HEK293 (cell line): Measurements from ENCODE around the gene ANGEL1.

Experiments used
- CTCF ChIA-PET: fragments of 350-600 bp; formaldehyde crosslinking; extraction: SDS; loops from one replicate; lab custom pipeline; 2021; ENCODE audit warnings: antibody characterized with exemption; lab: Yijun Ruan, JAX
- POLR2A ChIA-PET: fragments of 300-600 bp; formaldehyde crosslinking; extraction: SDS; loops from one replicate; lab custom pipeline; 2020; ENCODE audit warnings: antibody characterized with exemption, inconsistent platforms; lab: Yijun Ruan, JAX
- H3K27ac ChIP-seq: fragments of 200-500 bp; sonication (Bioruptor generic); 2 replicates; pipeline ENCODE4 v1.5.1; 2014; ENCODE audit warnings: low read depth, low read length, control low read depth, inconsistent platforms; ENCODE audit errors: extremely low read depth
- H3K36me3 ChIP-seq, 2 experiments: fragments of 200-500 bp in 1 of 2; sonication (Bioruptor generic) in 1 of 2; 1 replicate in 1 of 2; 2 replicates in 1 of 2; pipeline ENCODE4 v1.5.1; 2014 to 2017; ENCODE audit warnings: inconsistent platforms in 2 of 2, low read length in 2 of 2; ENCODE audit not compliant: control insufficient read depth in 2 of 2, insufficient read depth in 1 of 2
- H3K4me1 ChIP-seq: fragments of 200-500 bp; sonication (Bioruptor generic); 2 replicates; pipeline ENCODE4 v1.5.1; 2014; ENCODE audit warnings: mild to moderate bottlenecking, low read length, inconsistent platforms; ENCODE audit not compliant: control insufficient read depth, insufficient read depth
- H3K4me3 ChIP-seq: 2 replicates; pipeline ENCODE4 v1.5.1; 2011; ENCODE audit warnings: low read depth, mild to moderate bottlenecking, control low read depth, low read length, moderate library complexity
- H3K9me3 ChIP-seq: fragments of 200-500 bp; sonication (Bioruptor generic); 2 replicates; pipeline ENCODE4 v1.5.1; 2014; ENCODE audit warnings: low read depth, low read length, inconsistent platforms; ENCODE audit not compliant: control insufficient read depth, insufficient read depth
- KLF1 ChIP-seq: fragments of 450-650 bp; formaldehyde crosslinking; IDR thresholded peaks from 2 replicates; pipeline ENCODE4 v1.5.1; 2016; ENCODE audit warnings: missing biosample characterization, missing genetic modification characterization
- KLF7 ChIP-seq: fragments of 450-650 bp; formaldehyde crosslinking; IDR thresholded peaks from 2 replicates; pipeline ENCODE4 v1.5.1; 2016; ENCODE audit warnings: missing biosample characterization, missing genetic modification characterization, borderline replicate concordance
- ZFP41 ChIP-seq: fragments of 450-650 bp; formaldehyde crosslinking; IDR thresholded peaks from 2 replicates; pipeline ENCODE4 v1.5.1; 2016; ENCODE audit warnings: missing biosample characterization, missing genetic modification characterization, borderline replicate concordance
- ZNF132 ChIP-seq: fragments of 450-650 bp; formaldehyde crosslinking; IDR thresholded peaks from 2 replicates; pipeline ENCODE4 v1.5.1; 2017; ENCODE audit warnings: missing biosample characterization, missing genetic modification characterization, borderline replicate concordance
- ZNF341 ChIP-seq: fragments of 450-650 bp; formaldehyde crosslinking; IDR thresholded peaks from 2 replicates; pipeline ENCODE4; 2016; ENCODE audit warnings: low read depth, missing biosample characterization, missing genetic modification characterization
- ZNF354C ChIP-seq: fragments of 450-650 bp; formaldehyde crosslinking; IDR thresholded peaks from 2 replicates; pipeline ENCODE4 v1.5.1; 2016; ENCODE audit warnings: missing biosample characterization, missing genetic modification characterization, low read depth, borderline replicate concordance
- ZNF391 ChIP-seq: fragments of 450-650 bp; formaldehyde crosslinking; IDR thresholded peaks from 2 replicates; pipeline ENCODE4 v1.5.1; 2016; ENCODE audit warnings: low read depth, missing biosample characterization, missing genetic modification characterization, borderline replicate concordance
- ZNF777 ChIP-seq: fragments of 450-650 bp; formaldehyde crosslinking; IDR thresholded peaks from 2 replicates; pipeline ENCODE4 v1.5.1; 2017; ENCODE audit warnings: missing biosample characterization, missing genetic modification characterization, borderline replicate concordance
- ZNF843 ChIP-seq: fragments of 450-650 bp; formaldehyde crosslinking; IDR thresholded peaks from 2 replicates; pipeline ENCODE4 v1.5.1; 2016; ENCODE audit warnings: missing biosample characterization, missing genetic modification characterization
- TF ChIP-seq, protein P1 (sequence below): fragments of 450-650 bp; formaldehyde crosslinking; IDR thresholded peaks from 2 replicates; pipeline ENCODE4 v1.5.1; 2016; ENCODE audit warnings: missing biosample characterization, missing genetic modification characterization
- TF ChIP-seq, protein P2 (sequence below): fragments of 450-650 bp; formaldehyde crosslinking; conservative IDR thresholded peaks from 2 replicates; pipeline ENCODE4 v1.5.1; 2016; ENCODE audit warnings: low read depth, missing biosample characterization, missing genetic modification characterization
- TF ChIP-seq, protein P3 (sequence below): fragments of 450-650 bp; formaldehyde crosslinking; IDR thresholded peaks from 2 replicates; pipeline ENCODE4 v1.5.1; 2016; ENCODE audit warnings: missing biosample characterization, missing genetic modification characterization, borderline replicate concordance
- TF ChIP-seq, protein P4 (sequence below): fragments of 450-650 bp; formaldehyde crosslinking; IDR thresholded peaks from 2 replicates; pipeline ENCODE4 v1.5.1; 2016; ENCODE audit warnings: missing biosample characterization, missing genetic modification characterization
- TF ChIP-seq, protein P5 (sequence below): fragments of 450-650 bp; formaldehyde crosslinking; IDR thresholded peaks from 2 replicates; pipeline ENCODE4 v1.5.1; 2016; ENCODE audit warnings: missing biosample characterization, missing genetic modification characterization, borderline replicate concordance
- TF ChIP-seq, protein P6 (sequence below): fragments of 450-650 bp; formaldehyde crosslinking; IDR thresholded peaks from 2 replicates; pipeline ENCODE4 v1.5.1; 2016; ENCODE audit warnings: missing biosample characterization, missing genetic modification characterization

Gene ANGEL1

DNA sequence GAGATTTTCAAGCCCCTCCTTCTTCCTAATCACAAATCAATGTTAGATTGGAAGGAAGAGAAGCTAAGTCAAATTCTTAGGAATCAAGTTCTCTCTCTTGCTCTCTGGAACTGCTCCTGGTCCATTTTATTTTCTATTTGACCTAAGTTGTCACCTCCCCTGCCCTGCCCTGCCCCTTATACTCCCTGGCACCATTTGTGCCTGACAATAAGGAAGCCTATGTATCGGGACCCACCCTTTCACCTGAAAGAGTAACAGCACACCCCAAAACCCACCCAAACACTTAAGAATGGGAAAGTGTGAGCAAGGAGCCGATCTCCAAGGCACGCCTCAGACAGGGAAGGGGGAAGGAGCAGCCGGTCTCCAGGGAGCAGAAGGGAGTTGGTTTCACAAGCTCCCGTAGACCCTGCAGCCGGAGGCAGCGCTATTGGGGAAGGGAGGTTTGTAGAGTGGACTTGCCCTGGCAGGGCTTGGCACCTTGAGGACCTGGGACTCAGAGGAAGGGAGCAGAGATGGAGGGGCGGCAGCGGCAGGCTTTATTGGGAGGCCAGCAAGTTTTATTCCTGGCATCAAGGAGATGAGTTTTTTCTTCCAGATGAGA, 15.1 kb upstream of the ANGEL1 start:
- Histone ChIP-seq H3K4me3 (no peak overlapping the region), H3K27ac (no peak overlapping the region), H3K9me3 (no peaks in the 10 kb centered on the region), H3K36me3 (no peaks in the 10 kb centered on the region), H3K4me1 (no peaks in the 10 kb centered on the region)
- TF ChIP-seq ZNF132 (tag by site-specific recombination) (no peak), KLF1 (tag by site-specific recombination) (no peak), ZNF777 (tag by site-specific recombination) (no peak), ZFP41 (tag by site-specific recombination) (no peak), ZNF354C (tag by site-specific recombination) (no peak), ZNF843 (tag by site-specific recombination) (no peak), ZNF391 (tag by site-specific recombination) (no peak), ZNF341 (no peak), KLF7 (tag by site-specific recombination) (no peak)
- TF ChIP-seq, protein P1, sequence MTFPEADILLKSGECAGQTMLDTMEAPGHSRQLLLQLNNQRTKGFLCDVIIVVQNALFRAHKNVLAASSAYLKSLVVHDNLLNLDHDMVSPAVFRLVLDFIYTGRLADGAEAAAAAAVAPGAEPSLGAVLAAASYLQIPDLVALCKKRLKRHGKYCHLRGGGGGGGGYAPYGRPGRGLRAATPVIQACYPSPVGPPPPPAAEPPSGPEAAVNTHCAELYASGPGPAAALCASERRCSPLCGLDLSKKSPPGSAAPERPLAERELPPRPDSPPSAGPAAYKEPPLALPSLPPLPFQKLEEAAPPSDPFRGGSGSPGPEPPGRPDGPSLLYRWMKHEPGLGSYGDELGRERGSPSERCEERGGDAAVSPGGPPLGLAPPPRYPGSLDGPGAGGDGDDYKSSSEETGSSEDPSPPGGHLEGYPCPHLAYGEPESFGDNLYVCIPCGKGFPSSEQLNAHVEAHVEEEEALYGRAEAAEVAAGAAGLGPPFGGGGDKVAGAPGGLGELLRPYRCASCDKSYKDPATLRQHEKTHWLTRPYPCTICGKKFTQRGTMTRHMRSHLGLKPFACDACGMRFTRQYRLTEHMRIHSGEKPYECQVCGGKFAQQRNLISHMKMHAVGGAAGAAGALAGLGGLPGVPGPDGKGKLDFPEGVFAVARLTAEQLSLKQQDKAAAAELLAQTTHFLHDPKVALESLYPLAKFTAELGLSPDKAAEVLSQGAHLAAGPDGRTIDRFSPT (tag by site-specific recombination): no peak
- TF ChIP-seq, protein P2, sequence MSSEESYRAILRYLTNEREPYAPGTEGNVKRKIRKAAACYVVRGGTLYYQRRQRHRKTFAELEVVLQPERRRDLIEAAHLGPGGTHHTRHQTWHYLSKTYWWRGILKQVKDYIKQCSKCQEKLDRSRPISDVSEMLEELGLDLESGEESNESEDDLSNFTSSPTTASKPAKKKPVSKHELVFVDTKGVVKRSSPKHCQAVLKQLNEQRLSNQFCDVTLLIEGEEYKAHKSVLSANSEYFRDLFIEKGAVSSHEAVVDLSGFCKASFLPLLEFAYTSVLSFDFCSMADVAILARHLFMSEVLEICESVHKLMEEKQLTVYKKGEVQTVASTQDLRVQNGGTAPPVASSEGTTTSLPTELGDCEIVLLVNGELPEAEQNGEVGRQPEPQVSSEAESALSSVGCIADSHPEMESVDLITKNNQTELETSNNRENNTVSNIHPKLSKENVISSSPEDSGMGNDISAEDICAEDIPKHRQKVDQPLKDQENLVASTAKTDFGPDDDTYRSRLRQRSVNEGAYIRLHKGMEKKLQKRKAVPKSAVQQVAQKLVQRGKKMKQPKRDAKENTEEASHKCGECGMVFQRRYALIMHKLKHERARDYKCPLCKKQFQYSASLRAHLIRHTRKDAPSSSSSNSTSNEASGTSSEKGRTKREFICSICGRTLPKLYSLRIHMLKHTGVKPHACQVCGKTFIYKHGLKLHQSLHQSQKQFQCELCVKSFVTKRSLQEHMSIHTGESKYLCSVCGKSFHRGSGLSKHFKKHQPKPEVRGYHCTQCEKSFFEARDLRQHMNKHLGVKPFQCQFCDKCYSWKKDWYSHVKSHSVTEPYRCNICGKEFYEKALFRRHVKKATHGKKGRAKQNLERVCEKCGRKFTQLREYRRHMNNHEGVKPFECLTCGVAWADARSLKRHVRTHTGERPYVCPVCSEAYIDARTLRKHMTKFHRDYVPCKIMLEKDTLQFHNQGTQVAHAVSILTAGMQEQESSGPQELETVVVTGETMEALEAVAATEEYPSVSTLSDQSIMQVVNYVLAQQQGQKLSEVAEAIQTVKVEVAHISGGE (tag by site-specific recombination): no peak
- TF ChIP-seq, protein P3, sequence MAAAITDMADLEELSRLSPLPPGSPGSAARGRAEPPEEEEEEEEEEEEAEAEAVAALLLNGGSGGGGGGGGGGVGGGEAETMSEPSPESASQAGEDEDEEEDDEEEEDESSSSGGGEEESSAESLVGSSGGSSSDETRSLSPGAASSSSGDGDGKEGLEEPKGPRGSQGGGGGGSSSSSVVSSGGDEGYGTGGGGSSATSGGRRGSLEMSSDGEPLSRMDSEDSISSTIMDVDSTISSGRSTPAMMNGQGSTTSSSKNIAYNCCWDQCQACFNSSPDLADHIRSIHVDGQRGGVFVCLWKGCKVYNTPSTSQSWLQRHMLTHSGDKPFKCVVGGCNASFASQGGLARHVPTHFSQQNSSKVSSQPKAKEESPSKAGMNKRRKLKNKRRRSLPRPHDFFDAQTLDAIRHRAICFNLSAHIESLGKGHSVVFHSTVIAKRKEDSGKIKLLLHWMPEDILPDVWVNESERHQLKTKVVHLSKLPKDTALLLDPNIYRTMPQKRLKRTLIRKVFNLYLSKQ (tag by site-specific recombination): no peak
- TF ChIP-seq, protein P4, sequence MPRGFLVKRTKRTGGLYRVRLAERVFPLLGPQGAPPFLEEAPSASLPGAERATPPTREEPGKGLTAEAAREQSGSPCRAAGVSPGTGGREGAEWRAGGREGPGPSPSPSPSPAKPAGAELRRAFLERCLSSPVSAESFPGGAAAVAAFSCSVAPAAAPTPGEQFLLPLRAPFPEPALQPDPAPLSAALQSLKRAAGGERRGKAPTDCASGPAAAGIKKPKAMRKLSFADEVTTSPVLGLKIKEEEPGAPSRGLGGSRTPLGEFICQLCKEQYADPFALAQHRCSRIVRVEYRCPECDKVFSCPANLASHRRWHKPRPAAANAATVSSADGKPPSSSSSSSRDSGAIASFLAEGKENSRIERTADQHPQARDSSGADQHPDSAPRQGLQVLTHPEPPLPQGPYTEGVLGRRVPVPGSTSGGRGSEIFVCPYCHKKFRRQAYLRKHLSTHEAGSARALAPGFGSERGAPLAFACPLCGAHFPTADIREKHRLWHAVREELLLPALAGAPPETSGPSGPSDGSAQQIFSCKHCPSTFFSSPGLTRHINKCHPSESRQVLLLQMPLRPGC (tag by site-specific recombination): no peak
- ChIA-PET CTCF (no interaction called here), POLR2A (no interaction called here)

DNA sequence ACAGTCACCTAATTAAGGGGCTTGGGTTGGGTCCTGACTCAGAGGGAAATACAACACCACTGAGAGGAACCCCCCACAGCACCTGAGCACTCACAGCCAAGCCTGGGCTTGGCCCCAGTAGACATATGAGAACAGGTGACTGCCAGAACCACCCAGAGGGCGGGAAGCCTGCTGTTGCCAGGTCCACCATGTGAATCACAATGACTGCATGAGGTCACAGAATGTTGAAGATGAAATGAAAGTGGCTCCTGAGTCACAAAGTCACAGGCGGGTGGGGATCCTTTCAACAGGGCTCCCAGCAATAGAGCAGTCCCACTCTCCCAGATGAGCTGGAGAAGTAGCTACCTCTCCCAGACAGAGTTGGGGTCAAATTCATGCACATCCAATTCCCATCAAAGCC, 13.4 kb upstream of the ANGEL1 start, which contains the start of gene LRRC74A:
TSS of gene LRRC74A (plus strand) at position 287 of the 400 bp plus-strand sequence. CDS start 290 bp downstream, outside the sequence.
- CTCF ChIA-PET: interaction anchor here (1.0 kb wide), 1 partner anchor 42 kb away, joined by 3 read pairs; no protein-coding TSS in a partner anchor

More for the DNA sequence above, 13.4 kb upstream of the ANGEL1 start, which contains the start of gene LRRC74A:
- no peak within 1 kb of the TSS for H3K4me3 ChIP-seq
- POLR2A ChIA-PET: no interaction called here
- H3K9me3 ChIP-seq: no peaks in the 10 kb centered on the region
- TF ChIP-seq KLF1 (tag by site-specific recombination): peak; percentile 42; the same call in 1 of the 2 replicates
- TF ChIP-seq, protein P5, sequence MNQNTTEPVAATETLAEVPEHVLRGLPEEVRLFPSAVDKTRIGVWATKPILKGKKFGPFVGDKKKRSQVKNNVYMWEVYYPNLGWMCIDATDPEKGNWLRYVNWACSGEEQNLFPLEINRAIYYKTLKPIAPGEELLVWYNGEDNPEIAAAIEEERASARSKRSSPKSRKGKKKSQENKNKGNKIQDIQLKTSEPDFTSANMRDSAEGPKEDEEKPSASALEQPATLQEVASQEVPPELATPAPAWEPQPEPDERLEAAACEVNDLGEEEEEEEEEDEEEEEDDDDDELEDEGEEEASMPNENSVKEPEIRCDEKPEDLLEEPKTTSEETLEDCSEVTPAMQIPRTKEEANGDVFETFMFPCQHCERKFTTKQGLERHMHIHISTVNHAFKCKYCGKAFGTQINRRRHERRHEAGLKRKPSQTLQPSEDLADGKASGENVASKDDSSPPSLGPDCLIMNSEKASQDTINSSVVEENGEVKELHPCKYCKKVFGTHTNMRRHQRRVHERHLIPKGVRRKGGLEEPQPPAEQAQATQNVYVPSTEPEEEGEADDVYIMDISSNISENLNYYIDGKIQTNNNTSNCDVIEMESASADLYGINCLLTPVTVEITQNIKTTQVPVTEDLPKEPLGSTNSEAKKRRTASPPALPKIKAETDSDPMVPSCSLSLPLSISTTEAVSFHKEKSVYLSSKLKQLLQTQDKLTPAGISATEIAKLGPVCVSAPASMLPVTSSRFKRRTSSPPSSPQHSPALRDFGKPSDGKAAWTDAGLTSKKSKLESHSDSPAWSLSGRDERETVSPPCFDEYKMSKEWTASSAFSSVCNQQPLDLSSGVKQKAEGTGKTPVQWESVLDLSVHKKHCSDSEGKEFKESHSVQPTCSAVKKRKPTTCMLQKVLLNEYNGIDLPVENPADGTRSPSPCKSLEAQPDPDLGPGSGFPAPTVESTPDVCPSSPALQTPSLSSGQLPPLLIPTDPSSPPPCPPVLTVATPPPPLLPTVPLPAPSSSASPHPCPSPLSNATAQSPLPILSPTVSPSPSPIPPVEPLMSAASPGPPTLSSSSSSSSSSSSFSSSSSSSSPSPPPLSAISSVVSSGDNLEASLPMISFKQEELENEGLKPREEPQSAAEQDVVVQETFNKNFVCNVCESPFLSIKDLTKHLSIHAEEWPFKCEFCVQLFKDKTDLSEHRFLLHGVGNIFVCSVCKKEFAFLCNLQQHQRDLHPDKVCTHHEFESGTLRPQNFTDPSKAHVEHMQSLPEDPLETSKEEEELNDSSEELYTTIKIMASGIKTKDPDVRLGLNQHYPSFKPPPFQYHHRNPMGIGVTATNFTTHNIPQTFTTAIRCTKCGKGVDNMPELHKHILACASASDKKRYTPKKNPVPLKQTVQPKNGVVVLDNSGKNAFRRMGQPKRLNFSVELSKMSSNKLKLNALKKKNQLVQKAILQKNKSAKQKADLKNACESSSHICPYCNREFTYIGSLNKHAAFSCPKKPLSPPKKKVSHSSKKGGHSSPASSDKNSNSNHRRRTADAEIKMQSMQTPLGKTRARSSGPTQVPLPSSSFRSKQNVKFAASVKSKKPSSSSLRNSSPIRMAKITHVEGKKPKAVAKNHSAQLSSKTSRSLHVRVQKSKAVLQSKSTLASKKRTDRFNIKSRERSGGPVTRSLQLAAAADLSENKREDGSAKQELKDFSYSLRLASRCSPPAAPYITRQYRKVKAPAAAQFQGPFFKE (tag by site-specific recombination): no peak
- TF ChIP-seq, protein P6, sequence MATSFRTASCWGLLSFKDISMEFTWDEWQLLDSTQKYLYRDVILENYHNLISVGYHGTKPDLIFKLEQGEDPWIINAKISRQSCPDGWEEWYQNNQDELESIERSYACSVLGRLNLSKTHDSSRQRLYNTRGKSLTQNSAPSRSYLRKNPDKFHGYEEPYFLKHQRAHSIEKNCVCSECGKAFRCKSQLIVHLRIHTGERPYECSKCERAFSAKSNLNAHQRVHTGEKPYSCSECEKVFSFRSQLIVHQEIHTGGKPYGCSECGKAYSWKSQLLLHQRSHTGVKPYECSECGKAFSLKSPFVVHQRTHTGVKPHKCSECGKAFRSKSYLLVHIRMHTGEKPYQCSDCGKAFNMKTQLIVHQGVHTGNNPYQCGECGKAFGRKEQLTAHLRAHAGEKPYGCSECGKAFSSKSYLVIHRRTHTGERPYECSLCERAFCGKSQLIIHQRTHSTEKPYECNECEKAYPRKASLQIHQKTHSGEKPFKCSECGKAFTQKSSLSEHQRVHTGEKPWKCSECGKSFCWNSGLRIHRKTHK (tag by site-specific recombination): no peak
- H3K36me3 ChIP-seq: no peaks in the 10 kb centered on the region
- no peak within 1 kb of the TSS for H3K27ac ChIP-seq
- no peaks in the 10 kb centered on the region for H3K4me1 ChIP-seq
